Fibroblast of lung (primary cell): ENCODE results near the gene ANKRD52. TPM values are rescaled to one million over a fixed set of nuclear protein-coding genes. Genes with fewer than 3 reads are reported as not detected.

ENCODE experiments used
- DNase-seq, 2 donors: peaks; one replicate each; pipeline versions ENCODE4 v3.0.0 to v3.0.0-alpha.2; 2010; ENCODE audit warnings: low read depth in 2 of 2
- H2AFZ ChIP-seq: 2 replicates; pipeline ENCODE4 v1.5.1; 2012; ENCODE audit warnings: low read length, control low read depth, inconsistent platforms
- H3K27ac ChIP-seq: 2 replicates; pipeline ENCODE4 v1.5.1; 2011; ENCODE audit warnings: low read length, control low read depth; ENCODE audit not compliant: insufficient read depth
- H3K27me3 ChIP-seq: 2 replicates; pipeline ENCODE4 v1.5.1; 2011; ENCODE audit warnings: mild to moderate bottlenecking, low read length; ENCODE audit not compliant: control insufficient read depth, insufficient read depth
- H3K36me3 ChIP-seq: 2 replicates; pipeline ENCODE4 v1.5.1; 2011; ENCODE audit warnings: low read length; ENCODE audit not compliant: control insufficient read depth, insufficient read depth
- H3K4me1 ChIP-seq: 2 replicates; pipeline ENCODE4 v1.5.1; 2011; ENCODE audit warnings: low read length; ENCODE audit not compliant: control insufficient read depth, insufficient read depth; ENCODE audit errors: extremely low read depth
- H3K4me2 ChIP-seq: 2 replicates; pipeline ENCODE4 v1.5.1; 2011; ENCODE audit warnings: low read length, control low read depth; ENCODE audit not compliant: insufficient read depth; ENCODE audit errors: extremely low read depth
- H3K4me3 ChIP-seq, 4 experiments: fragments of 200-600 bp in 1 of 4; sonication (generic) in 1 of 4; replicated peaks in 1 of 4; 2 replicates each; pipeline ENCODE4 v1.5.1; 2011 to 2016; ENCODE audit warnings: low read length in 4 of 4, low read depth in 3 of 4, mild to moderate bottlenecking in 3 of 4, control low read depth in 2 of 4, inconsistent platforms in 1 of 4, mixed read lengths in 1 of 4; ENCODE audit not compliant: insufficient read depth in 1 of 4; ENCODE audit errors: control extremely low read depth in 1 of 4
- H3K79me2 ChIP-seq: 2 replicates; pipeline ENCODE4 v1.5.1; 2012; ENCODE audit warnings: mild to moderate bottlenecking, low read length, inconsistent platforms; ENCODE audit not compliant: control insufficient read depth, insufficient read depth
- H3K9ac ChIP-seq: 2 replicates; pipeline ENCODE4 v1.5.1; 2011; ENCODE audit warnings: mild to moderate bottlenecking, low read length, control low read depth; ENCODE audit not compliant: insufficient read depth
- H3K9me3 ChIP-seq: 2 replicates; pipeline ENCODE4 v1.5.1; 2012; ENCODE audit warnings: low read depth, low read length; ENCODE audit not compliant: control insufficient read depth, insufficient read depth
- H4K20me1 ChIP-seq: 2 replicates; pipeline ENCODE4 v1.5.1; 2011; ENCODE audit warnings: low read length; ENCODE audit not compliant: control insufficient read depth, insufficient read depth; ENCODE audit errors: extremely low read depth
- CTCF ChIP-seq, 2 donors: IDR thresholded peaks in 1 of 2; conservative IDR thresholded peaks in 1 of 2; 1 replicate in 1 of 2; 2 replicates in 1 of 2; pipeline ENCODE4 v1.5.1; 2011 to 2012; ENCODE audit warnings: low read length in 2 of 2, control low read depth in 1 of 2, inconsistent platforms in 1 of 2, low read depth in 1 of 2, mild to moderate bottlenecking in 1 of 2
- EZH2 ChIP-seq: IDR thresholded peaks from 2 replicates; pipeline ENCODE4 v1.5.1; 2012; ENCODE audit warnings: low read length, control low read depth, mild to moderate bottlenecking; ENCODE audit errors: missing control alignments
- polyA minus RNA-seq: library from RNA; depleted of rRNA, polyadenylated mRNA; stranded (reverse); fragments of >200 nt; gene quantifications from 2 replicates; pipeline ENCODE4 v1.2.3, GENCODE V29; 2011; ENCODE audit warnings: low replicate concordance
- polyA plus RNA-seq, 2 donors: library from polyadenylated mRNA; depleted of rRNA in 1 of 2; stranded (reverse) in 1 of 2; unstranded in 1 of 2; fragments of >200 nt; gene quantifications; 2 replicates each; pipeline ENCODE4 v1.2.1, GENCODE V29; 2011 to 2012; ENCODE audit warnings: missing spikeins in 1 of 2
- total RNA-seq: library from RNA; depleted of rRNA; stranded (reverse); fragments of >200 nt; gene quantifications from 2 replicates; pipeline ENCODE4 v1.2.1, GENCODE V29; 2014

The ANKRD52 gene
- total RNA-seq (9.0 and 14.9 TPM in 2 replicates), polyA plus RNA-seq (12.2 and 15.8 TPM in 2 replicates), polyA minus RNA-seq (99.7 and 108 TPM in 2 replicates)
- 20.8 and 22.2 TPM in 2 replicates for polyA plus RNA-seq (2012)

GRCh38 chr12:56258068-56258819 lies at the start of gene ANKRD52:
Gene ANKRD52 (minus strand): TSS chr12:56258384. CDS start chr12:56258269, 115 bp downstream.
- TF ChIP-seq CTCF (conservative IDR thresholded peaks at IDR 0.05 in 1 of 2, IDR thresholded peaks at IDR 0.05 in 1 of 2; ENCODE audit: low read depth in 1 of 2, low read length in 2 of 2) (peak; percentile 12 to 29), EZH2 (no peak)
- H3K4me2 ChIP-seq, result peak within 1 kb of the TSS; percentile 92
- peaks cover 34% of the 10 kb centered on the region for H3K79me2 ChIP-seq
- H3K4me1 ChIP-seq, result peaks cover 15% of the 10 kb centered on the region
- peak; percentile 68 to 74 for DNase-seq
- H3K9me3 ChIP-seq, result no peaks in the 10 kb centered on the region
- no peaks in the 10 kb centered on the region for H4K20me1 ChIP-seq
- peak within 1 kb of the TSS; percentile 74 for H2AFZ ChIP-seq
- H3K36me3 ChIP-seq, result peaks cover 18% of the 10 kb centered on the region
- no peaks in the 10 kb centered on the region for H3K27me3 ChIP-seq
- peak within 1 kb of the TSS; percentile 80 for H3K27ac ChIP-seq
- H3K9ac ChIP-seq, result peak within 1 kb of the TSS; percentile 81
- peak within 1 kb of the TSS; percentile 81 to 85 (median 83) for H3K4me3 ChIP-seq

- no peak overlapping the region for H3K9ac ChIP-seq
- H4K20me1 ChIP-seq, result no peaks in the 10 kb centered on the region
- H3K79me2 ChIP-seq, result no peaks in the 10 kb centered on the region
- no peak overlapping the region for H2AFZ ChIP-seq
- H3K9me3 ChIP-seq, result no peaks in the 10 kb centered on the region
- H3K27me3 ChIP-seq, result no peaks in the 10 kb centered on the region
- TF ChIP-seq EZH2 (no peak), CTCF (conservative IDR thresholded peaks at IDR 0.05 in 1 of 2, IDR thresholded peaks at IDR 0.05 in 1 of 2; ENCODE audit: low read depth in 1 of 2, low read length in 2 of 2) (no peak)
- no peak for DNase-seq
- no peak overlapping the region for H3K4me2 ChIP-seq
- H3K4me1 ChIP-seq, result no peaks in the 10 kb centered on the region
- no peaks in the 10 kb centered on the region for H3K36me3 ChIP-seq
- H3K27ac ChIP-seq, result no peak overlapping the region
- no peak overlapping the region for H3K4me3 ChIP-seq
Observed at GRCh38 chr12:56307221-56307965, 49.2 kb upstream of the ANKRD52 start.

- Histone ChIP-seq H3K27me3 (no peaks in the 10 kb centered on the region), H3K9ac (no peak overlapping the region), H3K79me2 (no peaks in the 10 kb centered on the region), H3K27ac (no peak overlapping the region), H4K20me1 (no peaks in the 10 kb centered on the region), H3K9me3 (no peaks in the 10 kb centered on the region), H2AFZ (no peak overlapping the region), H3K4me1 (peaks cover 5% of the 10 kb centered on the region), H3K4me2 (no peak overlapping the region), H3K36me3 (no peaks in the 10 kb centered on the region), H3K4me3 (no peak overlapping the region)
- no peak for DNase-seq
- TF ChIP-seq CTCF (conservative IDR thresholded peaks at IDR 0.05 in 1 of 2, IDR thresholded peaks at IDR 0.05 in 1 of 2; ENCODE audit: low read depth in 1 of 2, low read length in 2 of 2), result no peak
- TF ChIP-seq EZH2, result no peak
Observed at GRCh38 chr12:56304872-56305590, 46.8 kb upstream of the ANKRD52 start.
